ENCODE measurements around the gene AGO1.
"Not testable (repeated sequence)": the region's sequence is repeated elsewhere in the genome, so short reads cannot be mapped to it uniquely, and the experiment has no call there.

AGO1 gene

GRCh38 chr1:35869245-35869950, 13.6 kb upstream of the AGO1 start:
- in situ Hi-C loops (cut with MboI; ENCODE audit: low sequenced_read_pairs), result not testable (repeated sequence)

GRCh38 chr1:35870651-35871309, 12.2 kb upstream of the AGO1 start:
- in situ Hi-C loops (cut with MboI; ENCODE audit: low sequenced_read_pairs), result no loop called here

- in situ Hi-C loops (cut with MboI; ENCODE audit: low sequenced_read_pairs), result no loop called here
Measured at GRCh38 chr1:35873243-35873750, 9.7 kb upstream of the AGO1 start.

- in situ Hi-C loops (cut with MboI; ENCODE audit: low sequenced_read_pairs), result not testable (repeated sequence)
Measured at GRCh38 chr1:35874115-35874514, 8.9 kb upstream of the AGO1 start.

- in situ Hi-C loops (cut with MboI; ENCODE audit: low sequenced_read_pairs), result no loop called here
Measured at GRCh38 chr1:35876988-35877387, 6.0 kb upstream of the AGO1 start.

- in situ Hi-C loops (cut with MboI; ENCODE audit: low sequenced_read_pairs), result no loop called here
Measured at GRCh38 chr1:35881850-35882273, 1.1 kb upstream of the AGO1 start.

- in situ Hi-C loops (cut with MboI; ENCODE audit: low sequenced_read_pairs), result no loop called here
Measured at GRCh38 chr1:35882586-35882944, 444 bp upstream of the AGO1 start.

- in situ Hi-C loops (cut with MboI; ENCODE audit: low sequenced_read_pairs), result no loop called here
Measured at GRCh38 chr1:35883635-35884101, 659 bp downstream of the AGO1 start.

- in situ Hi-C loops (cut with MboI; ENCODE audit: low sequenced_read_pairs), result no loop called here
Measured at GRCh38 chr1:35884934-35885333, 1.9 kb downstream of the AGO1 start.

GRCh38 chr1:35885961-35886558, 3.1 kb downstream of the AGO1 start:
- in situ Hi-C loops (cut with MboI; ENCODE audit: low sequenced_read_pairs), result no loop called here

GRCh38 chr1:35886577-35887431, 3.8 kb downstream of the AGO1 start:
- in situ Hi-C loops (cut with MboI; ENCODE audit: low sequenced_read_pairs), result no loop called here

GRCh38 chr1:35887508-35887907, 4.5 kb downstream of the AGO1 start:
- in situ Hi-C loops (cut with MboI; ENCODE audit: low sequenced_read_pairs), result no loop called here

GRCh38 chr1:35888255-35888654, 5.2 kb downstream of the AGO1 start:
- in situ Hi-C loops (cut with MboI; ENCODE audit: low sequenced_read_pairs), result no loop called here

GRCh38 chr1:35888981-35889380, 6.0 kb downstream of the AGO1 start:
- in situ Hi-C loops (cut with MboI; ENCODE audit: low sequenced_read_pairs), result not testable (repeated sequence)

GRCh38 chr1:35893051-35893879, 10.3 kb downstream of the AGO1 start:
- in situ Hi-C loops (cut with MboI; ENCODE audit: low sequenced_read_pairs), result no loop called here

- in situ Hi-C loops (cut with MboI; ENCODE audit: low sequenced_read_pairs), result no loop called here
Measured at GRCh38 chr1:35894183-35894582, 11.2 kb downstream of the AGO1 start.

- in situ Hi-C loops (cut with MboI; ENCODE audit: low sequenced_read_pairs), result no loop called here
Measured at GRCh38 chr1:35894656-35895055, 11.6 kb downstream of the AGO1 start.

GRCh38 chr1:35899941-35900340, 16.9 kb downstream of the AGO1 start:
- in situ Hi-C loops (cut with MboI; ENCODE audit: low sequenced_read_pairs), result no loop called here

- in situ Hi-C loops (cut with MboI; ENCODE audit: low sequenced_read_pairs), result no loop called here
Measured at GRCh38 chr1:35901235-35901634, 18.2 kb downstream of the AGO1 start.

- in situ Hi-C loops (cut with MboI; ENCODE audit: low sequenced_read_pairs), result no loop called here
Measured at GRCh38 chr1:35902671-35903070, 19.7 kb downstream of the AGO1 start.
